ENCODE data around the gene NPAS3. TPM values are rescaled to one million over a fixed set of nuclear protein-coding genes. Genes with fewer than 3 reads are reported as not detected.

The NPAS3 gene
- total and polyA plus RNA-seq, 2 of the 8 experiments (the other 6 are each of a cell fraction or from before 2014, with no cell fraction given), result 0.11 to 0.60 TPM

DNA sequence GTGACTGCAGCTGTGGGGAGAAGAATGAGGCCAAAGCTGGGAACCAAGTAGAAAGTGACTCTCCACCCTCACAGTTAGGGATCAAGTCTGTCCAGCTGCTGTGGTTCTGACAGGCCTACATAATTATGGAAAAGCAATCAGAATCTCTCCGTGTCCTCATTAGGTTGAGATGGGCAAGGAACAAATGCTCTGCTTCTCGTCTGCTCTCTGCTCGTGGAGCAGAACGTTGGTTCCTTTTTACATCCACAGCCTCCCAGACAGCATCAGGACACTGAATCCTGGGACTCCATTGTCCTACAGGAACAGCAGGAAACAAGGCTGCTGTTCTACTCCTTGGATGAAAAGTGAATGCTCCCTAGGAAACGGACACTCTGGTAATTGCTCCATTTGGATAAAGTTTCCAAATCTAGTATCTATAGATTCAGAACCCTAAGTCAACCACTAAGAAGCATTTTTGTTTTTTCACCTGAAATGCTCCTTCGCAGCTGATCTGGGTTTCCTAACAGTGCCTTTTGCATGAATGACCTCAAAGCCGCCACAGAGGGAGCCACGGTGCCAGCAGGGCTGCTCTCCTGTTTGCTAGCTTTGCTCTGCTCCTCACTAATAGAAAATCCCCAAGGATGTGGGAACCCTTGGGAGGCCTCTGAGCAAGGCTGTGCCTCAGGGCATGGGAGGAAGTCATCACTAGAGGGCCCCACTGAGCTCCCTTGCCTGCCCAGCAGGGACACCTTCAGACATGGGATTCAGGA is 910.2 kb downstream of the NPAS3 start (continued):
- TF ChIP-seq, protein P1, sequence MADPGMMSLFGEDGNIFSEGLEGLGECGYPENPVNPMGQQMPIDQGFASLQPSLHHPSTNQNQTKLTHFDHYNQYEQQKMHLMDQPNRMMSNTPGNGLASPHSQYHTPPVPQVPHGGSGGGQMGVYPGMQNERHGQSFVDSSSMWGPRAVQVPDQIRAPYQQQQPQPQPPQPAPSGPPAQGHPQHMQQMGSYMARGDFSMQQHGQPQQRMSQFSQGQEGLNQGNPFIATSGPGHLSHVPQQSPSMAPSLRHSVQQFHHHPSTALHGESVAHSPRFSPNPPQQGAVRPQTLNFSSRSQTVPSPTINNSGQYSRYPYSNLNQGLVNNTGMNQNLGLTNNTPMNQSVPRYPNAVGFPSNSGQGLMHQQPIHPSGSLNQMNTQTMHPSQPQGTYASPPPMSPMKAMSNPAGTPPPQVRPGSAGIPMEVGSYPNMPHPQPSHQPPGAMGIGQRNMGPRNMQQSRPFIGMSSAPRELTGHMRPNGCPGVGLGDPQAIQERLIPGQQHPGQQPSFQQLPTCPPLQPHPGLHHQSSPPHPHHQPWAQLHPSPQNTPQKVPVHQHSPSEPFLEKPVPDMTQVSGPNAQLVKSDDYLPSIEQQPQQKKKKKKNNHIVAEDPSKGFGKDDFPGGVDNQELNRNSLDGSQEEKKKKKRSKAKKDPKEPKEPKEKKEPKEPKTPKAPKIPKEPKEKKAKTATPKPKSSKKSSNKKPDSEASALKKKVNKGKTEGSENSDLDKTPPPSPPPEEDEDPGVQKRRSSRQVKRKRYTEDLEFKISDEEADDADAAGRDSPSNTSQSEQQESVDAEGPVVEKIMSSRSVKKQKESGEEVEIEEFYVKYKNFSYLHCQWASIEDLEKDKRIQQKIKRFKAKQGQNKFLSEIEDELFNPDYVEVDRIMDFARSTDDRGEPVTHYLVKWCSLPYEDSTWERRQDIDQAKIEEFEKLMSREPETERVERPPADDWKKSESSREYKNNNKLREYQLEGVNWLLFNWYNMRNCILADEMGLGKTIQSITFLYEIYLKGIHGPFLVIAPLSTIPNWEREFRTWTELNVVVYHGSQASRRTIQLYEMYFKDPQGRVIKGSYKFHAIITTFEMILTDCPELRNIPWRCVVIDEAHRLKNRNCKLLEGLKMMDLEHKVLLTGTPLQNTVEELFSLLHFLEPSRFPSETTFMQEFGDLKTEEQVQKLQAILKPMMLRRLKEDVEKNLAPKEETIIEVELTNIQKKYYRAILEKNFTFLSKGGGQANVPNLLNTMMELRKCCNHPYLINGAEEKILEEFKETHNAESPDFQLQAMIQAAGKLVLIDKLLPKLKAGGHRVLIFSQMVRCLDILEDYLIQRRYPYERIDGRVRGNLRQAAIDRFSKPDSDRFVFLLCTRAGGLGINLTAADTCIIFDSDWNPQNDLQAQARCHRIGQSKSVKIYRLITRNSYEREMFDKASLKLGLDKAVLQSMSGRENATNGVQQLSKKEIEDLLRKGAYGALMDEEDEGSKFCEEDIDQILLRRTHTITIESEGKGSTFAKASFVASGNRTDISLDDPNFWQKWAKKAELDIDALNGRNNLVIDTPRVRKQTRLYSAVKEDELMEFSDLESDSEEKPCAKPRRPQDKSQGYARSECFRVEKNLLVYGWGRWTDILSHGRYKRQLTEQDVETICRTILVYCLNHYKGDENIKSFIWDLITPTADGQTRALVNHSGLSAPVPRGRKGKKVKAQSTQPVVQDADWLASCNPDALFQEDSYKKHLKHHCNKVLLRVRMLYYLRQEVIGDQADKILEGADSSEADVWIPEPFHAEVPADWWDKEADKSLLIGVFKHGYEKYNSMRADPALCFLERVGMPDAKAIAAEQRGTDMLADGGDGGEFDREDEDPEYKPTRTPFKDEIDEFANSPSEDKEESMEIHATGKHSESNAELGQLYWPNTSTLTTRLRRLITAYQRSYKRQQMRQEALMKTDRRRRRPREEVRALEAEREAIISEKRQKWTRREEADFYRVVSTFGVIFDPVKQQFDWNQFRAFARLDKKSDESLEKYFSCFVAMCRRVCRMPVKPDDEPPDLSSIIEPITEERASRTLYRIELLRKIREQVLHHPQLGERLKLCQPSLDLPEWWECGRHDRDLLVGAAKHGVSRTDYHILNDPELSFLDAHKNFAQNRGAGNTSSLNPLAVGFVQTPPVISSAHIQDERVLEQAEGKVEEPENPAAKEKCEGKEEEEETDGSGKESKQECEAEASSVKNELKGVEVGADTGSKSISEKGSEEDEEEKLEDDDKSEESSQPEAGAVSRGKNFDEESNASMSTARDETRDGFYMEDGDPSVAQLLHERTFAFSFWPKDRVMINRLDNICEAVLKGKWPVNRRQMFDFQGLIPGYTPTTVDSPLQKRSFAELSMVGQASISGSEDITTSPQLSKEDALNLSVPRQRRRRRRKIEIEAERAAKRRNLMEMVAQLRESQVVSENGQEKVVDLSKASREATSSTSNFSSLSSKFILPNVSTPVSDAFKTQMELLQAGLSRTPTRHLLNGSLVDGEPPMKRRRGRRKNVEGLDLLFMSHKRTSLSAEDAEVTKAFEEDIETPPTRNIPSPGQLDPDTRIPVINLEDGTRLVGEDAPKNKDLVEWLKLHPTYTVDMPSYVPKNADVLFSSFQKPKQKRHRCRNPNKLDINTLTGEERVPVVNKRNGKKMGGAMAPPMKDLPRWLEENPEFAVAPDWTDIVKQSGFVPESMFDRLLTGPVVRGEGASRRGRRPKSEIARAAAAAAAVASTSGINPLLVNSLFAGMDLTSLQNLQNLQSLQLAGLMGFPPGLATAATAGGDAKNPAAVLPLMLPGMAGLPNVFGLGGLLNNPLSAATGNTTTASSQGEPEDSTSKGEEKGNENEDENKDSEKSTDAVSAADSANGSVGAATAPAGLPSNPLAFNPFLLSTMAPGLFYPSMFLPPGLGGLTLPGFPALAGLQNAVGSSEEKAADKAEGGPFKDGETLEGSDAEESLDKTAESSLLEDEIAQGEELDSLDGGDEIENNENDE (IDR thresholded peaks at IDR 0.05; ENCODE audit: insufficient replicate concordance, low read length), result no peak
- no peak for TF ChIP-seq EZH2 (IDR thresholded peaks at IDR 0.05; ENCODE audit: low read depth, low read length, severe bottlenecking)
- TF ChIP-seq SP2 (IDR thresholded peaks at IDR 0.05; ENCODE audit: low read length), result no peak
- no peak for TF ChIP-seq POLR2AphosphoS5 (IDR thresholded peaks at IDR 0.05; ENCODE audit: low read depth, low read length)
- TF ChIP-seq MAFK (IDR thresholded peaks at IDR 0.05; ENCODE audit: low read depth, low read length), result no peak

Measured in H1 (cell line).